ENCODE data around the gene IFT57.

DNA sequence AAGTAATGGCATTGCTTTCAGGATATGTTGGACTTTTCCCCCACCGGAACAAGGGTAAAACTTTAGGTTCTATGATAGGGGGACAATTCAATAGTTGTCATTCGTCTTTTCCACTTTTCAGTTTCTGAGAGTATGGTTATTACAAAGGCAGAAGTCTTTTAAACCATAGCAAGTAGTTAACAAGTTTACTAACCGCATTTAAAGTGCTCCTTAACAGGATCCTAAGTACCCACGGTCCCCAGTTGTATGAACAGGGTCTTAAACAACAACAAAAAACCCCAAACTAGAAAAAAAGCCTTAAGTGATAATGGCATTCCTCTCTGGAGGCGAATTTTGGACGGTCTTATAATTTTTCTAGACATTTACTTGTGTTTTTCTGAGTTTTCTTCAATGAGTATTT is 831 bp downstream of the IFT57 start:
- TF ChIP-seq, protein P1, sequence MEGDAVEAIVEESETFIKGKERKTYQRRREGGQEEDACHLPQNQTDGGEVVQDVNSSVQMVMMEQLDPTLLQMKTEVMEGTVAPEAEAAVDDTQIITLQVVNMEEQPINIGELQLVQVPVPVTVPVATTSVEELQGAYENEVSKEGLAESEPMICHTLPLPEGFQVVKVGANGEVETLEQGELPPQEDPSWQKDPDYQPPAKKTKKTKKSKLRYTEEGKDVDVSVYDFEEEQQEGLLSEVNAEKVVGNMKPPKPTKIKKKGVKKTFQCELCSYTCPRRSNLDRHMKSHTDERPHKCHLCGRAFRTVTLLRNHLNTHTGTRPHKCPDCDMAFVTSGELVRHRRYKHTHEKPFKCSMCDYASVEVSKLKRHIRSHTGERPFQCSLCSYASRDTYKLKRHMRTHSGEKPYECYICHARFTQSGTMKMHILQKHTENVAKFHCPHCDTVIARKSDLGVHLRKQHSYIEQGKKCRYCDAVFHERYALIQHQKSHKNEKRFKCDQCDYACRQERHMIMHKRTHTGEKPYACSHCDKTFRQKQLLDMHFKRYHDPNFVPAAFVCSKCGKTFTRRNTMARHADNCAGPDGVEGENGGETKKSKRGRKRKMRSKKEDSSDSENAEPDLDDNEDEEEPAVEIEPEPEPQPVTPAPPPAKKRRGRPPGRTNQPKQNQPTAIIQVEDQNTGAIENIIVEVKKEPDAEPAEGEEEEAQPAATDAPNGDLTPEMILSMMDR (IDR thresholded peaks at IDR 0.05; ENCODE audit: insufficient read depth, low read length, poor library complexity, severe bottlenecking), result no peak
- no peak for TF ChIP-seq EZH2phosphoT487 (conservative IDR thresholded peaks at IDR 0.05; ENCODE audit: low read length)

All from SU-DHL-6 (cell line).